HPDE6-E6E7 (cell line): ENCODE data around the gene TADA2B.

ENCODE experiments used
- DNase-seq: peaks from one replicate; pipeline ENCODE4 v3.0.0; 2011; ENCODE audit warnings: missing footprints; ENCODE audit errors: extremely low spot score

Gene TADA2B

DNA sequence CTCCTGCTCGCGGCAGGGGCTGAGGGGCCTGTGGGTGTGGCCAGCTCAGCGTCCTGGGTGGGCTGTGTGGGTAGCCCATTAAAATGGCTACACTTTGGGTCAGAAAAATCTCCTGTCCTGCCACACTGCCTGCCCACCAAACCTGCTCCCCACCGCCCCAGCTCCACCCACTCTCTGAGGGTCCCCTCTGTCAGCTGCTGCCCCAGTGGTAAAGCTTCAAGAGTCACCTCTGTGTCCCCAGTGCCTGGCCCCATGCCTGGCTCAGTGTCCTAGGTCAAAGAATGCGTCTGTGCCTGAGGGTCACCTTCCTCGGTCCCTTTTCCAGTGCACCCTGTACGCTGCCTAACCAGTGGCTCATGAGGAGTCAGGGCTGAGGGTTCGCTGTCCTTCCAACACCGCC, 24.9 kb upstream of the TADA2B start:
- DNase-seq: no peak

DNA sequence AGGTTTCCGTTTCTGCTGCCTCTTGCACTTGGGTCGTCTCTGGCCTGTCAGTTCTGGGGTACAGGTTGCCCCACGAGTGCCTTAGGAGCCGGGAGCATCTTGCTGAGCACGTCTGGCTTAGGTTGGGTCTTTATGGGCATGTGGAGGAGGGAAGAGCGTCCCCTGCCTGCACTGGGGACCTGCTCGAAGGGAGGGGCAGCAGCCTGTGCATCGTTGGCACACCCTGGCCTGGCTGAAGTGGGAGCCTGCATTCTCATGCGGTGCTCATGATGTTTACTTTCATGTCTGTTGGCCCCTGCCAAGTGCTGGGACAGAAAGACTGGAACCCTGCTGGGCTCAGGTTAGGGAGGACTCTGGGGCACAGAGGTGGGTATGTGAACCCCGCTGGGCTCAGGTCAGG, 23.8 kb upstream of the TADA2B start:
- DNase-seq: no peak

DNA sequence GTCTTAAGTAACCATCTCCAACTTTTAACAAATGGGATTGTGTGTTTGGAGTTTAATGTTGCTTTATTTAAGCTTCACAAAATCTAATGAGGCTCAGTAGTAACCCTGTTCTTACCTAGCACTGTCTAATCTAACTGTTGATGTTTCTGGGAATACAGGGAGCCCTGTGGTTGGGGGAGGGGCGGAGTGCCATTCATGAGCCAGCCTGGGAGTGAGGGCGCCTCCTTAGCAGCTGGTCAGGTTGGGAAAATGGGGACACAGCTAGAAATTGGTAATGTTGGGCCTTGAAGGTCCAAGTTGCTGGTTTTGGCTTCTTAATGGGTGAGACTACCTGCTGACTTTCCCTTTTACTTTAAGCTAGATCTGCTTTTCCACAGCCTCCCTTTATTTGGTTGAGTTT, 22.9 kb upstream of the TADA2B start:
- no peak for DNase-seq

DNA sequence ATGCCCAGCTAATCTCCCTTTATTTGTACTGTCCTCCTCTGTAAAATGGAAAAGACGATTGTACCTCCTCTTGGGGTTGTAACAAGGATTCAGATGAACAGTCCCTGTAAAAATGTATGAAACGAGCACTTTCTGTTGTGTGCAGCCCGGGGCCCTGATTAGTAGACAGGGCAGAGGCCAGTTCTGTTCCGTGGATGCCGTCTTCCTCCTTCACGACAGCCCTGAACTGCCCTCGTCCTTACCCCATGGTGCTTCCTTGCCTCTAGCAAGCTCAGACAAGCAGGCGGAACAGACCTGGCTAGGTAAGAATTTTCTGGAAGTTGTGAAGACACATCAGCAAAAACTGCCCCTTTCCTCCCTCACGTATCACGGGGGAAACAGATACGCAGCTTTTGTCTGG, 22.3 kb upstream of the TADA2B start:
- no peak for DNase-seq

DNA sequence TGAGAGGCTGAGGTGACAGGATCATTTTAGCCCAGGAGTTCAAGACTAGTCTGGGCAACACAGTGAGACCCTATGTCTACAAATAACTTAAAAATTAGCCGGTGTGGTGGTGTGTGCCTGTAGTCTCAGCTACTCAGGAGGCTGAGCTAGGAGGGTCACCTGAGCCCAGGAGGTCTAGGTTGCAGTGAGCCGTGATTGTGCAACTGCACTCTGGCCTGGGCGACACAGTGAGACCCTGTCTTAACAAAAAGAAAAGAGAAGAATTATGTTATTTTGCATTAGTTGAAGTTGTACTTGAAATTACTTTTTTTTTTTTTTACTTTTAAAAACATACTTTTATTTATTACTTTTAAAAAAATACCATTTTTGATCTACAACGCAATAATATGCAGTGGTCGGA, 21.8 kb upstream of the TADA2B start:
- no peak for DNase-seq

DNA sequence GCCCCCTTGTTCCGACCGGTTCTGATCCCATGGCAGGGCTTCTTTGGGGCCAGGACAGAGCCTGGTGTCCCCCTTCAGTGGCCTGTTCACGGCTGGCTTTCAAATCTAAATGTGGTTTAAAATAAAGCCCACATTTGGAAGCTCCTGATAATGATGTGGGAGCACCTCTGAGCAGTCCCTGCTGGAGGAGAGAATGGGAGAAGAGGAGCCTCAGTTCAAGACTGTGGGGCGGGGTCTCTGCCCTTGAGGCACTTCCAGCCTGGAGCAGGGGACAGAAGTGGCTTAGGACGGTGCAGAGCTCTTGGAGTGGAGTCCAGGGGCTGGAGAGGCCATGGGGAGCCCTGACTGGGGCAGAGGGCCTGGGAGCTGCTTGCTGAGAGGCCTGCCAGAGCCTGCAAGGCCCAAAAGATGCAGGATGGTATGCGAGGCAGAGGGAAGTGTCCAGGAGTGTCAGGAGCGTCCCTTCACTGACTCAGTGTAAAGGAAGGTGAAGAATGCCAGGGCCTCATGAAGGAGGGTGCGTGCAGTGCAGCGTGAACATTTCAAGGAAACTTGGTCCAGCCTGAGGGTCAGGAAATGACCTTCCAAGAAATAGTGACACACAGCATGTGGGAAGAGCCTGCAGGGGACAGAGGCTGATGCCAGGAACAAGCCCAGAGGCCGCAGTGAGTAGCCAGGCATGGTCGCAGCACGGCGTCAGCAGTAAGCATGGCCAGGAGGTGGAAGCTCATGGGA, 21.1 kb upstream of the TADA2B start:
- DNase-seq: peak; percentile 78

DNA sequence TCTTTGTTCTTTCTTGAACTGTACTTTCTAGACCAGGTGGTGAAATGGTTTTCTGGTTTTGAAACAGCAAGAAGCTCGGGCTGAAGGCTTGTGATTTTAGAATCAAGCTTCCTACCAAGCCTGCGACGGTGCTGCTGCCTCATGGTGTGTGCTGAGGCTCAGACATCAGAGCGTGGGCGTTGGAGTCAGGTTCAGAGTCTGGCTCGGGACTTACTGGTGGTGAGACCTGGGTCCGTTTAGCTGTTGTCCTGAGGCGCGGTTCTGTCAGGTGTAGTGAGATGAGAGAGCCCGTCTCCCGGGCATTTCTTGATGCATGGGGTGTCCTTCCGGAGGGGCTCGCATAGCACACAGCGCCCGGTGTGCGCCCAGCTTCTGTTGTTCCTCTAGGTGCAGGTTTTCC, 19.7 kb upstream of the TADA2B start:
- DNase-seq: no peak

DNA sequence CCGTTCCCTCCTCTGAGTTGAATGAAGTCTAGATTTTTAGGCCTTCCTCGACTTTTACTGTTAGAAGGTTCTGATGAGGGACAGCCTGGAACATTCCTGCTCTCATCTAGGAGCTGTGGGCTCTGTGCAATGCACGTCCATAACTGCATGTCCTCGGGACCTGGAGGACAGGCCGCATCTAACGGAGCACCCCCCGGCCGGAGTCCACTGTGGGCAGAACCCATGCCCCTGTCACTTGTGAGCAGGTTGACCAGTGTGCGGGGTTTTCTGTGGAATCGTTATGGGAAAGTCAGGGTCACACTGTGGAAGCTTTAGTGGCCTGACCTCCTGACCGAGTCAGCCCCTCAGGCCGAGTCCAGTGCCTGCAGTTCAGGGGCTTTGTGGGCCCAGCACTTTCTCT, 19.3 kb upstream of the TADA2B start:
- DNase-seq: no peak

DNA sequence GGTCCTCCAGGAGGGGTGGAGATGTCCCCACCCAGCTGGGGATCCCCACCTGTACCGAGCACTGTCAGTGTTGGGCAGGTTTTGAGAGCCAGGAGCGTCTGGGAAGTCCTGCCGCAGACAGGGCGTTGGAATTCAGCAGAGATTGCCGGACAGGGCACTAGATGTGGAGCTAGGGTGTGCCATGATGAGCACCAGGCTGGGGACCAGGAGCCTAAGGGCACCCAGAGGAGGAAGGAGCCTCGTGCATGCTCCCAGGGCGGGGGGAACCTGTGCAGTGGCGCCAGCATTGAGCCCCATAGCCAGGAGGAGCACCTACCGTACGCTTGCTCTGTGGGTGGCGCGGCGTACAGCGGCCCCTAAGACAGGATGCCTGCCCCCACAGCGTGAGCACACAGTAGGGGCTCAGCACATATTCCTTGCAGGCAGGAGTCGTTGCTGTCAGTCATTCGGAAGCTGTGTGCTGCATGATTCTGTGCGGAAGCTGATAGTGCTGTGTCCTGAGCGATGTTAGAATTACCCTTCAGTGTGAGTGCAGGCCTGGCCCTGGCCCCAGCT, 18.8 kb upstream of the TADA2B start:
- no peak for DNase-seq

DNA sequence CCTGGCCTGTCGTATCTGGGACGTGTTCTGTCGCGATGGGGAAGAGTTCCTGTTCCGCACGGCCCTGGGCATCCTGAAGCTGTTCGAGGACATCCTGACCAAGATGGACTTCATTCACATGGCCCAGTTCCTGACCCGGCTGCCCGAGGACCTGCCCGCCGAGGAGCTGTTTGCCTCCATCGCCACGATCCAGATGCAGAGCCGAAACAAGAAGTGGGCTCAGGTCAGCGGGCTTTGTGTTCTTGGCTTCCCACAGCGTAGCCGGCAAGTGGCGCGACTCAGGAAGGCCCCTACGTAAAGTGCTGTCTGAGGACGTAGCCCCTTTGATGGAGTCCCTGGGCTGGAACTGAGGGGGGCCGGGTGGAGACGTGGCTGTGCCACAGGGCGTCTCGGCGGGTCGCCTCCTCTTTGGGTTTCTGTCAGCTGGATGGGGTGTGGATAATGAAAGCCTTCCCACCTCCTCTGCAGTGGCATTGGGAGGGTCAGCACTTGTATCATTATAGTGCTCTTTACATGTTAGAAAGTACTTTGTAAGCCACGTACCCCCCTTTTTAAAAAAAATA, 18.1 kb upstream of the TADA2B start:
- no peak for DNase-seq

DNA sequence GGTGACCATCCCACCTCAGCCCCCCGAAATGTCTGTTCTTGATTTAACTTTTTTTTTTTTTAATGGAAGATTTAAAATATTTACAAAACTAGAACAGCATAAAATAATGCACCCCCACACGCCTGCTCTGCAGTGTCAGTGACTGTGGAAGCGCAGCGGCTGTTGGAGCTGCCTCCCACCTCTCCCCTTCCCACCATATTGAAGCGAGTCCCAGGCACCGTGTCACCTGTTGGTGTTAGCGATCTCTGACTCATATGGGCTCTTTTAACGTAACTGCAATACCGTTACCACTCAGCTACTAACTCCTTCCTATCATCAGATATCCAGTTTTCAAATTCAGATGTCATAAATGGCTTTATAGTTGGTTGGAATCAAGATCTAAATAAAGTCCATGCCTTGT, 17.1 kb upstream of the TADA2B start:
- DNase-seq: no peak

DNA sequence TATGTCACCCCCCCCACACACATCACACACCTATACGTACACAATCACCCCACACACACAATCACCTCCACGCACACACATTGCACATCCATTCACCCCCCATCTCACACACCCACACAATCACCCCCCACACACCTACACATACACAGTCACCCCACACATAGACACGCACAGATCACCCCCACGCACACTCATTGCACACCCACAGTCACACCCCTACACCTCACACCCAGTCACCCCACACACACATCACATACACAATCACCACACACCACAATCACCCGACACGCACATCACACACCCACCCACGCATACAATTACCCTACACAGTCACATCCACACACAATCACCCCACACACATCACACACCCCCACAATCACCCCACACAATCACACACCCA, 15.9 kb upstream of the TADA2B start:
- no peak for DNase-seq

DNA sequence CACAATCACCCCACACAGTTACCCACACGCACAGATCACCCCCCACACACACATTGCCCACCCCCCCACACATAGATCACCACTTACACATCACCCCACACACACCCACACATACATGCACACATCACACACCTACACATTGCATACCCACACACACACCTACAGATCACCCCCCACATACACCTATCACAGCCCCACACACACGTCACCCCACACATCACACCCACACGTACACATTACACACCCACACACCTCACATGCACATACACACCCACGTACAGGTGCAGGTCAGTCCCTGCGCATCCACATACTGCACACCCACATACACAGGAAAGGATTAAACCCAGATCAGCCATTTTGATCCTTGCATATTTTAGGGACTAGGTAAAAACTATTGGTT, 15.3 kb upstream of the TADA2B start:
- no peak for DNase-seq

DNA sequence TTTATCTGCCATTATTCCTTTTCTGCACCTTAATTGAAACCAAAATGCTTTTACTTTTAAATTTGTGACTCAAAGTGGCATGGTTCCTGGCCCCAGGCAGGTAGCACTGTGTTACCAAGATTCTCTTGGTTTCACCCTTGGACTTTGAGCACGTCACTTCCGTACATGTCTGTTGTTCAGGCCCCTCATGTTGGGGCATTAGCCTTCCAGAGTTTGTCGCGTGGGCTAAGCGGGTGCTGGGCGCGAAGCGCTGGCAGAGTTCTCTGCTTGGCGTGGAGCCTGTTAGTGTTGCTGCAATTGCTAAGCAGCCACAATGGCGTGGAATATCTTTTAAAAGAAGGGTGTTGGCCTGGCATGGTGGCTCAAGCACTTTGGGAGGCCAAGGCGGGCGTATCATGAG, 14.0 kb upstream of the TADA2B start:
- DNase-seq: no peak

DNA sequence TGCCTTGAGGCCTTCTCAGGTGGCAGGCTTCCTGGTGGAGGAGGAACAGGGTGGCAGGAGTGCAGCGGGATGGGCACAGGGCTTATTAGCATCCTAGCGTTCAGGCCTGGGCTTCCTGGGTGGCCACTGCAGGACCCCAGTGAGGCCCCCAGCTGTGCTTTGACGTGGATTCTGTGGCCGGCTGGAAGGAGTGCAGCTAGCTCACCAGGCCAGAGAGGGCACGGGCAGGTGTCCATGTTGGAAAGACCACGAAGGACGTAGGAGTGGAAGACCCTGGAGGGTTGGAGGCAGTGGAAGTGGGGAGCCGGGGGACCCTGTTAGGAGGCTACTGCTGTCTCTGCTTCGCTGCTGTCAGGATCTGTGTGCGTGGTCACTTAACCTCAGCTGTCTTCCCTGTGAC, 13.3 kb upstream of the TADA2B start:
- DNase-seq: no peak

DNA sequence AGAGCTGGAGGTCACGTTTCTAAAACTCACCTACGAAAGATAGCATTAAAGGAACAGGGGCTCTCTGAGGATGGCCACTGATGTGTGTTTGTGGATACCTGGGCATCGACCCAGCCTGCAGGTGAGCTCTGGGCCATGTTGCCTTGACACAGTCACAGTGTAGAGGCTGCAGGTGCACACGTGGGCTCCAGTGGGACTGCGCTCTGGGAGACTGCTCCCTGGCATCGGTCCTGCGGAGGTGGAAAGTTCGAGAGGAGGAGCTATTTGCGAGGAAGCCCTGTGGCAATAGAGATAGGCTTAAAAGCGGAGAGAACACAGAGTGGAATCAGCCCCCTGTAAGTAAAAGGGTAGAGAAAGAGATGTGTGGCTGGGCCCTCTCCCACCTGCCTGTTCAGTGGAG, 12.3 kb upstream of the TADA2B start:
- no peak for DNase-seq

DNA sequence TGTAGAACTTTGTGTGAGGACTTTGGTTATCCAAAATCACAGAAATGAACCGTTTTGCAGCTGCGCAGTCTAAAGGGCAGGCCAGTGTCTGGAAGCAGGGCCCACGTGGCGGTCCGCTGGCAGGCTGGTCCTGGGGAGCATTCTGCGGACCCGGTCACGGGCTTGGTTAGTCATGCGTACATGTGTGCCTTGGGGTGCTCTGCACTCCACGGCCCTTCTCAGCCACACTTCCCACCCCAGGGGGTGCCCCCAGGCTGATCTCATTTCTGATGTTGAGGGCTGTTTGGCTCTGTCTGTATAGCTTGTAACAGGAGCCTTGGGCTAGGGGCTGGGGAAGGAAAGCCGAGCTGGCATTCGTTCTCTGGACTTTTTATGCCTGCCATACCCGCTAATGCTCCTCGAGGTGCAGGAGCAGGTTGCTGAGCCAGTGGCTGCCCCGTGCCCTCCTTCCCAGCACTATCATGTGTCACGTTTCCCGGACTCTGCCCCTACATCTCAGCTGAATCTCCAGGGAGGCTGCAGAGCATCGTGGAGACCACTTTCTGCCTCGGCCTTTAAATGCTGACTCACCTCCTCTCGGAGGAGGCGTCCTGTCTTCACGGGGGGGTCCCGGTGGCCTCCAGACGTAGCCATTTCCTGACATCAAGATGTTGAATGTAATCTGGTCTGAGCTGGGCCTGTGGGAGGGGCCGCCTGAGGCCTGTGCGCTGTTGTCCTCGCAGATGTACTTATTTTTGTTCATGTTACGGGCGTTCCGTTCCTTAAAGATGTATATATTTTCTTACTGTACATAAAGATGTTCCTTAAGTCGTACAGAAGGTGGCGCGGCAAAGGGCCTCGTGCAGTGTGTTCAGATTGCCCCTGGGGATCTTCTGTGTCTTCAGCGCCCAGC, 11.4 kb upstream of the TADA2B start:
- no peak for DNase-seq

DNA sequence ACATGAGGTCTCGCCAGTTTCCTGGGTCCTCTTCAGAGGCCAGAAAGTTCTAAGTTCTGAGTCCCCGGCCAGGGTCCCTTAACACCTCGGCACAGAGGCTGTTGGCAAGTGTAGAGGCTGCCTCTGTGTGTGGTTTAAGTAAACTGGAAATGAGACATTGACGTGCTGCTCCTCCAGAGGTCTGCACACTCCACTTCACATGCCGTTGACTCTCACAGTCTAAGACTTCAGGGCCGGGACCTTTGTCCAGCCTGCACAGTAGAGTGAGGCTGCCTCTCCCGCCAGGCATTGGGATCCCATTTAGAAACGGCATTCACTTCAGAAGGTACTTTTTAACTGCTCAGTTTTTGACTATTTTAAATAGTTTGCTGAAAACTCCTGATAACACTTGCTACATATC, 10.6 kb upstream of the TADA2B start:
- no peak for DNase-seq

DNA sequence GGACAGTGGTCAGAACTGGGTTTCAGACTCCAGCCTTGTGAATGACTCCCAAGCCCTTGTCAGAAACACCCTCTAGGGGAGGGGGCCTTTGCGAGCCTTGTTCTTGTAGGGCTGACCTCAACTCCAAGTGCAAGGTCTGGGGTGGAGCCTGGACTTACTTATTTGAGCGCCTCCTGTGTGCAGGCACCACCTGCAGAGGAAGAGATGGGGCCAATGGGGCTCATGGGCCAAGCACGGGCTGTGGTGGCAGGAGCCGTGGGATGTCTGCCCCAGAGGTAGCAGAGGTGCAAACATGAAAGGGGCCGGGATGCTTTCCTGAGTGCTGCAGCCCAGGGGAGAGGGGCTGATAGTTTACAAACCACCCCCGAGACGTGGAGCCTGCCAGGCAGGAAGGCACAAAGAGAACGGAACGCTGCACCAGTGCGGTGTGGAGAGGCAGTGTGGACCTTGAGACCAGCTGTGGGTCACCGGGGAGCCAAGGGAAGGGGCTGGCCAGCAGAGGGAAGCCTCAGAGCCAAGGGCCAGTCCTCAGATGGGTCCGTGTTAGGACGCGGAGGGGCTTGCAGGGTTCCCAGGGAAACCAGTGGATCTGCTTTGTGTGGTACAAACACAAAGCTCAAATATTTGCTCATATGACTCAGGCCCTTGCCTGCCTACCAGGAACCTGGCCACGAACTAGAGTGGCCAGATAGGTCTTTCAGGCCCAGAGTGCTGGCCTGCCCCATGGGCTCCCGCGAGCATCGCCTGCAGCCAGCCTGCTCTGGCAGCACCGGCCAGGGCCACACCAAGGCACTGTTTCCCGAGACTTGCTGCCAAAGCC, 8.7 kb upstream of the TADA2B start:
- DNase-seq: peak; percentile 71

DNA sequence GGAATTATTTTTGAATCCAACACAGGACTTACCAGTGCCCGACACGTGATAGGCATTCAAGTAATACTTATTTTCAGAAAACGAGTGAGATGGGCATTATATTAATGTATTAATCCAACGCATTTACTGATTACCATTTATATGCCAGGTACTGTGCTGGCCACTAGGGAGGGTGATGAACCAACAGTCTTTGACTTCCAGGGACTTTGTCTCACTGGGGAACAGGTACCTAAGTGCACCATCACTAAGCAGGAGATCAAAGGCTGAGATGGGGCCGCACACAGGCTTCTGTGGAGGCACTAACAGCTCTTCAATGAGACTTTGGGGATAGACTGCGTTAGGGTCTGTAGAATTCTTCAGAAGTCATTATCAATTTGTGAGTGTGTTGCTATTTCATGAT, 5.7 kb upstream of the TADA2B start:
- DNase-seq: no peak

DNA sequence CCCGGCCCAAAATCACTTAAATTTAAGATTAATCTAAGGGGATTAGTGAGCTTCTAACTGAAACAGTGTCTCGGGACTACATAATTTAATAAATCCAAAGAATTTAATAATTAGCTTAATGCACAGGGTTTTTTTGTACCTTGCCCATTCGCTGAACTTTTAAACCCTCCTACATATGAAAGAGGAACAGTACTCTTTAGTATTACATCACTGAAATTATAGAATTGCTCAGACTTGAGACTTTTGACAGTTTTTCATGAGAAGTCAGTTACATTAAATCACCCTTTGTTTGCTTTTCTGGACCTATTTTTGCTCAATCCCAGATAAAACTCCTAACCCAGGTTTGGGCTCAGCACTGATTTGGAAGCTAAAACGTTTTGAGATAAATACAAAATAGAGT, 2.4 kb upstream of the TADA2B start:
- DNase-seq: no peak

DNA sequence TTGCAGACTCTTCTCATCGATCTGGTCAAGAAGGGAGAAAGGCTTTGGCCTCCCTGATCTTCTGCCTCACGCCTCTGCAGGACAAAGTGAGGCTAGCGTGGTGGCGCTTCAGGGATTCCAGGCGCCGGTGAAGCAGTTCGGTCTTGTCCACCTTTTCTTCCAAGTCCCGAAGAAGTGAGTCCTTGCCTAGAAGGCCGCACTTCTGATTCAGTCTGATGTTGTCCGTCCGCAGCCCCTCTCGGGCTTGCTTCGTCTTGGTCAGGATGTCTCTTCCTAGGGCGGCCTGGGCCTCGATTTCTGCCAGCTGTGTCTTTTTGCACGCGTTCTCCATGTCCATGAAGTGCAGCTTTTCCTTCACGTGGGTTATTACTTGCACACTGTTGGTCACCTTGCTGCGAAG, 1.9 kb upstream of the TADA2B start:
- DNase-seq: no peak
